GM12891 (cell line): Measurements from ENCODE around the gene CYTL1.

ENCODE experiments used
- DNase-seq: peaks from one replicate; pipeline ENCODE4 v3.0.0; 2011; ENCODE audit warnings: low spot score; ENCODE audit not compliant: insufficient read length
- FAIRE-seq: peaks from 2 replicates; lab custom pipeline; 2011; peaks lifted over from hg19 to GRCh38; lab: Jason Lieb, UNC
- PAX5 ChIP-seq: IDR thresholded peaks from 2 replicates; pipeline ENCODE4 v1.6.1; 2011; ENCODE audit warnings: low read length, moderate library complexity, mild to moderate bottlenecking; ENCODE audit not compliant: insufficient read depth, severe bottlenecking
- POLR2A ChIP-seq: IDR thresholded peaks from 2 replicates; pipeline ENCODE4 v1.6.1; 2011; ENCODE audit warnings: low read depth, low read length, control low read depth
- POLR2AphosphoS5 ChIP-seq: IDR thresholded peaks from 2 replicates; pipeline ENCODE4 v1.6.1; 2011; ENCODE audit warnings: low read depth, low read length, control low read depth
- POU2F2 ChIP-seq: IDR thresholded peaks from 2 replicates; pipeline ENCODE4 v1.6.1; 2011; ENCODE audit warnings: low read depth, mild to moderate bottlenecking, control low read depth, low read length, moderate library complexity
- SPI1 ChIP-seq: IDR thresholded peaks from 2 replicates; pipeline ENCODE4 v1.6.1; 2011; ENCODE audit warnings: low read depth, low read length, control low read depth
- TAF1 ChIP-seq: IDR thresholded peaks from 2 replicates; pipeline ENCODE4 v1.6.1; 2011; ENCODE audit warnings: low read depth, low read length, control low read depth

The CYTL1 gene

GRCh38 chr4:5034206-5034605 is 14.9 kb upstream of the CYTL1 start:
- FAIRE-seq (no peak), DNase-seq (no peak)
- TF ChIP-seq POU2F2 (no peak), TAF1 (no peak), POLR2AphosphoS5 (no peak), PAX5 (no peak), SPI1 (no peak), POLR2A (no peak)

DNA sequence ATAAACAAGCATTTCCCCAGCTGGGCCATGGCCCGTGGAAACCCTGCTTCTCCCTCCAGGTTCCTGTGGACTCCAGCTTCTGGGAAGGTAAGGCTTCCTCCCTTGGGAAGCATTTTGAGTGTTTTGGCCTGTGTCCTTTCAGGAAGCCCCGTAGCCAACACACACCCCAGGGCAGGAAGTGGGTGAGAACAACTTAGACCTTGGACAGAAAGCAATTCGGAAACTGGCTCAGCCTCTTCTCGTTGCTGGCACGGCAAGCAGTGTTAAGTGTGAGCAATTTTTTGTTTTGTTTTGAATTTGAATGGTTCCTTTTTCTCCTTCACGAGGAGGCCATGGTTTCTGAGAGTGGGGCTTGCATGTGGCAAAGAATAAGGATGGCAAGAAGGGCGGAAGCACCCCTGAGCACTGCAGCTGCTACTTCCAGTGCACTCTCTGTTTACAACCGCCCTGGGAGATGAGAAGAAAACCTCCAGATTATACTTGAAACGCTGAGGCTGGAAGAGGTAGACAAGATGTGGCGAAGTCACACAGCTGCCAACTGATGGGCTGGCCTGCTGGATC is 14.1 kb upstream of the CYTL1 start:
- TF ChIP-seq POLR2A, result no peak
- no peak for TF ChIP-seq TAF1
- TF ChIP-seq POU2F2, result no peak
- no peak for TF ChIP-seq PAX5
- TF ChIP-seq POLR2AphosphoS5, result no peak
- TF ChIP-seq SPI1, result no peak
- no peak for FAIRE-seq
- no peak for DNase-seq

GRCh38 chr4:5032813-5033212 is 13.6 kb upstream of the CYTL1 start:
- DNase-seq (no peak), FAIRE-seq (no peak)
- TF ChIP-seq POU2F2, result no peak
- TF ChIP-seq PAX5, result no peak
- no peak for TF ChIP-seq TAF1
- no peak for TF ChIP-seq SPI1
- no peak for TF ChIP-seq POLR2AphosphoS5
- TF ChIP-seq POLR2A, result no peak

GRCh38 chr4:5030927-5031326 is 11.7 kb upstream of the CYTL1 start:
- TF ChIP-seq POLR2A (no peak), TAF1 (no peak), SPI1 (no peak), POLR2AphosphoS5 (no peak), PAX5 (no peak)
- DNase-seq (no peak), FAIRE-seq (no peak)

GRCh38 chr4:5030221-5030620 is 11.0 kb upstream of the CYTL1 start:
- TF ChIP-seq POU2F2, result no peak
- TF ChIP-seq POLR2A, result no peak
- FAIRE-seq (no peak), DNase-seq (no peak)

DNA sequence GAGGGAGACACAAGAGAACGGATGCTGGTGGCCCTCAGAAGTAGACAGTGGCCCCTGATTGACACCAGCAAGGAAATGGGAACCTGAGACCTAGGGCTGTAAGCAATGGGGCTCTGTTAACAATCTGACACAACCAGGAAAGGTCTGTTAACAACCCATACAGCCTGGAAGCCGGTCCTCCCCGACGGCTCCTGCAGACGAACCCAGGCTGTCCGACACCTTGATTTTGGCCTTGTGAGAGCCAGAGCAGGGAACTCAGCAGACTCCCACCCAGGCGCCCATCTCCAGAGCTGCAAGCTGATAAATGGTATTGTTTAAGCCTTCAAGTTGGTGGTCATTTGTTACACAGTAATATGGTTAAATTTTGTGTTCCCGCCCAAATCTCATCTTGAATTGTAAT is 10.2 kb upstream of the CYTL1 start:
- FAIRE-seq (no peak), DNase-seq (no peak)
- TF ChIP-seq POLR2AphosphoS5 (no peak), POLR2A (no peak), TAF1 (no peak), POU2F2 (no peak), PAX5 (no peak), SPI1 (no peak)

- DNase-seq, result no peak
- TF ChIP-seq POU2F2 (no peak), POLR2A (no peak), PAX5 (no peak), SPI1 (no peak), TAF1 (no peak), POLR2AphosphoS5 (no peak)
- no peak for FAIRE-seq
Observed at GRCh38 chr4:5028480-5028879, 9.2 kb upstream of the CYTL1 start.

DNA sequence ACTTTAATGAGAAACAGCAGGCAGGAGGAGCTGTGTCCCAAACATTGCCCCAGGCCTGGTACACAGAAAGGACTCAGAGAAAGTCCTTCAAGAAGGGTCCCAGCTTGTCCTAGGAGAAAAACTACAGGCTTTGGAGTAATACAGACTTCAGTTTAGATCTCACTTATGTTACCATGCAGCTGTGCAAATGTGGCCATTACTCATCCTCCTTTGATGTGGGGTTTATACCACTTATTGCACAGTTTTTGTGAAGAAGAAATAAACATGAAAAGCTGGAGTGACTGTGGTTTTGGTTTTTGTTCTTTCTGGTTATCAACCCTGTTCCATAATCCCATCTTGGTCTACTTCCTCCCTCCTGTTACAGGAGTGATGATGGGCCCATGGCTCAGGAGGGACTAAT is 8.1 kb upstream of the CYTL1 start:
- no peak for DNase-seq
- no peak for FAIRE-seq
- TF ChIP-seq POLR2A, result no peak

GRCh38 chr4:5026371-5026770 is 7.1 kb upstream of the CYTL1 start:
- no peak for FAIRE-seq
- TF ChIP-seq PAX5 (no peak), POLR2AphosphoS5 (no peak), SPI1 (no peak), POLR2A (no peak), POU2F2 (no peak), TAF1 (no peak)
- DNase-seq, result no peak

GRCh38 chr4:5024673-5025072 is 5.4 kb upstream of the CYTL1 start:
- TF ChIP-seq TAF1 (no peak), POU2F2 (no peak), SPI1 (no peak), PAX5 (no peak), POLR2AphosphoS5 (no peak), POLR2A (no peak)
- DNase-seq (no peak), FAIRE-seq (no peak)

- DNase-seq (no peak), FAIRE-seq (no peak)
- TF ChIP-seq TAF1 (no peak), POU2F2 (no peak), SPI1 (no peak)
Observed at GRCh38 chr4:5021546-5021945, 2.3 kb upstream of the CYTL1 start.
